HG03108 (cell line): ENCODE results near the gene C15orf40.

Experiments used
- ATAC-seq: cut with Tn5 transposase; IDR thresholded peaks from one replicate; pipeline ENCODE4 v1.9.1; 2021; ENCODE audit warnings: moderate library complexity; ENCODE audit not compliant: unreplicated experiment

C15orf40 gene

GRCh38 chr15:82995076-82995475 lies 16.4 kb downstream of the C15orf40 start:
- ATAC-seq = no peak

- no peak for ATAC-seq
Measured at GRCh38 chr15:82993144-82993543, 18.3 kb downstream of the C15orf40 start.

GRCh38 chr15:82992436-82992998 lies 18.9 kb downstream of the C15orf40 start:
- ATAC-seq = no peak

GRCh38 chr15:82986442-82986780 lies 25.0 kb downstream of the C15orf40 start:
- ATAC-seq = peak; percentile 19

GRCh38 chr15:82985688-82986441 lies 25.6 kb downstream of the C15orf40 start, which contains the start of gene RAMAC:
Gene RAMAC (plus strand): TSS chr15:82986210. CDS start chr15:82989019, 2,809 bp downstream.
- ATAC-seq = peak; percentile 94

- no peak for ATAC-seq
Measured at GRCh38 chr15:82980981-82981380, 30.5 kb downstream of the C15orf40 start.

- ATAC-seq = no peak
Measured at GRCh38 chr15:82979726-82980125, 31.7 kb downstream of the C15orf40 start.

DNA sequence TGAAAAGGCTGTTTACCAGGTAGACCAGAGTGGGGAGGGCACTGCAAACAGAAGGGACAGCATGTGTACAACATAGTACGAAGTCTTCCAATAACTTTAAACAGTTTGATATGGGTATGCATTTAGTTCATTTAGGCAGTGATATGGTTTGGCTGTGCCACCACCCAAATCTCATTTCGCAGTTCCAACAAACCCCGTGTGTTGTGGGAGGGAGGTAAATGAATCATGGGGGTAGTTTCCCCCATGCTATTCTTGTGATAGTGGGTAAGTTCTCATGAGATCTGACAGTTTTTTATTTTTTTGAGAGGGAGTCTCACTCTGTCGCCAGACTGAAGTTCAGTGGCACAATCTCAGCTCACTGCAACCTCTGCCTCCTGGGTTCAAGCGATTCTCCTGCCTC lies 33.0 kb downstream of the C15orf40 start:
- ATAC-seq = no peak

DNA sequence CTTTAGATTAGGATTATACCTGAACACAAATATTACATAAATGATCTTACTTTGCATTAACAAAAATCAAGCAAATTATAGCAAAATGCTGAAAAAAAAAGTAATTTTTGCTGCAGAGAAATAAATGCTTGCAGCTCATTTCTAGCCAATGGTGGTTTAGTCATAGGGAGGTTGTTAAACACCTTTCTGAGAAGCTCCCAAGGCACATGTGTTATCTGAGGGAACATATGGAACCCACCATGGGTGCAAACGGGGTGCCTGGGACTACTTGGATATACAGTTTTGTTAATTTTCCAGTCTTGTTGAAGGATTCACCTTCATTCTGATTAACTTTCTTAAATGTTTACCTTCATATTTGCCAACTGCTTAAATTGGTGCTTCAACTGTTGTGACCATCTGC lies 34.4 kb downstream of the C15orf40 start:
- ATAC-seq = no peak

GRCh38 chr15:82972990-82973389 lies 38.4 kb downstream of the C15orf40 start:
- ATAC-seq = no peak

DNA sequence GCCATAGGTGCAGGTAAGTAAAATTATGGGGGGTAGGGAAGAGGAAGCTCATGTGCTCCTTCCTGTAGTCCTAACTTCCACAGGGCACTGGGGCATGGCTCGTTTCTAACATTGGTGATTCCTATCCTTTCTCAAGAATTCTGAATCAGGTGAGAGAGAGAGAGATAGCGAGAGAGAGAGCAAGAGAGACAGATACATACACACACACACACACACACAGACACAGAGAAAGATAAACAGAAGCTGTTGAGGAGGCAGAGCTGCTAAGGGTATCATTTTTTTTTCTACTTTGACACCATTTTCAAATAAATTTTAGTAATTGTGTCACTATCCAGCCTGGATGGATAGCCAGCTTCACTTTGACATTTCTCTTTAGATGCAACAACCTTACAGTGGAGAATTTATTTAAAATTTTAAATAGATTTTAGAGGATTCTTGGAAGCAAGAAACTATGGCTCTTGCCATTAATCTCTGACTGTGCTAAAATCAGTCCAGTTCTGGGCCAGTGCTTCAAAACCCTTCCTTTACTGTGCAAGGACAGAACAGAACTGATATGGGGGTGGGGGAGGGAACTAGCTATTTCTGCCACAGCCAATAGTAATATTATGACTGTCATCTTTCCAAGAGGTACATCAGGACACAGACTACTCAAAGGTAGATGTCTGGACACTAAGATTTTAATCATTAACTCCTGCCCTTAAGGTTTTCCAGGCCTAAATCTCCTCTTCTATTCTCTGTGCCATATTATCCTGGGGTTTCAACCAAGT lies 40.0 kb downstream of the C15orf40 start:
- no peak for ATAC-seq

DNA sequence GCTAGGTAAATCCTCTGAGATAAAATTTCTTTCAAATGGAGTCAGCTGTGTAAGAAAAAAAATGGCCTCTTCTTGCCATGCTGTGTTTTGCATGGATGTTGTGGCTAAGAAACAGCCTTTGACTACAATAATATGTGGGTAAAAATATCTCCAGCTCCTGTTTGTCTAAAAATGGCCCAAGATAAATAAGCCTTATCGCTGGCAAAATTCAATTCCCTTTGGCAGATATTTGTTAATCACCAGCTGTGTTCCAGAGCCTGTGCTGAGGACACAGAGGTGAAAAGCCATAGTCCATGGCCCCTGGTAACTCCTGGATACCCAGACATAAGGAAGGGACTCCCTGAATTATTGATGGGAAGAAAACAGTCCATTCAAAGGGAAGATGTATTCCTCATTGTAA lies 40.7 kb downstream of the C15orf40 start:
- no peak for ATAC-seq

GRCh38 chr15:82970078-82970686 lies 41.3 kb downstream of the C15orf40 start:
- no peak for ATAC-seq

GRCh38 chr15:82969353-82969752 lies 42.1 kb downstream of the C15orf40 start:
- no peak for ATAC-seq

GRCh38 chr15:82968066-82968465 lies 43.4 kb downstream of the C15orf40 start:
- ATAC-seq = no peak

DNA sequence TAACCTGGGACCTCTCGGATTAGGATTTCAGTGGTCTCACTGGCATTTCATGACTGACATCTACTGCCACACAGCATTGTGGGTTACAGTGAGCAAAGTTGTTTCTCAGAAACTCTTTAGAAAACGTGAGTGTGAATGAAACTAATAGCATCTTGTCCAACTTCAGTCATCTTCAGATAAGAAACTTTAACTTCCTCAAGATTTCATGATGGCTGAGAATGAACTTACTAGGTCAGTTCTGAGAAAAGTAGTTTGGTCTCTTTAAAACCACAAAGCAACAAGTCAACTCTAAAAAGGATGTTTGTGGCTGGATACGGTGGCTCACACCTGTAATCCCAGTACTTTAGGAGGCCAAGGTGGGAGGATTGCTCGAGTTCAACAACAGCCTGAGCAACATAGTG lies 44.8 kb downstream of the C15orf40 start:
- peak; percentile 68 for ATAC-seq

GRCh38 chr15:82964890-82965289 lies 46.5 kb downstream of the C15orf40 start:
- ATAC-seq = no peak

- ATAC-seq = no peak
Measured at GRCh38 chr15:82963471-82964341, 47.7 kb downstream of the C15orf40 start.

DNA sequence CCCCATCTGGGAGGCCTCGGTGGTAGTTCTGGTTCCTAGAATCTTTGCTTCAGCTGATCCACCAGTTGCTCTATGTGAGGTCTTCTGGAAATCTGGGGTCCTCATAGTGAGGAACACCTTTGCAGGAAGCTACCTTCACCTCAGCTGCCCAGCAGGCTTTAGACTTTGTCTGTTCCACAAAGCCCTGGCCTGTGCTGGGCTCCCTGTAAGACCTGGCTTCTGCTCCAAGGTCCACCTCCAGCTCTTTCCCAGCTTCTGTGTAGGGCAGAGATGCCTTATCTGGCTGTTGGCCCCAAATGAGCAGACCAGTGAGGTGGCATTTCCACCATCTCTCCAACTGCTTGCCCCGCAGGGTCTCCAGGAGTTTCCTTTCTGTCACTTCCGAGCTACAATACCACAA lies 50.7 kb downstream of the C15orf40 start:
- ATAC-seq = no peak

DNA sequence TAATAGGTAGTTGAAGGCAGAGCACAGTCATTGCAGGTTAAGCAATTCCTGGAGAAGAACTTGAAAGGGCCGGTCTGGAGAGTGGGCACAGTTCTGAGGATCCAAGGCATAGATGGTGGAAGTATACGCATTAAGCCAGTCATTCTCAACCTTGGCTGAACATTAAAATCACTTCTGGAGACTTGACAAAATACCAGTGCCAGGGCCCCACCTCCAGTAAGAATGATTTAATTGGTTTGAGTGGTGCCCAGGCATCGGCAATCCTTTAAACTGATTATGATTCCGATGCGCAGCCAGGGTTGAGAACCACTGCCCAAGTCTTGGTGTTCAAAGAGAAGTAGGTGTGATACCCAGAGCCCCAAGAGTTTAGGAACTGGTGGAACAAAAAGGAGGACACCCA lies 52.0 kb downstream of the C15orf40 start:
- ATAC-seq = no peak

- no peak for ATAC-seq
Measured at GRCh38 chr15:82958638-82959037, 52.8 kb downstream of the C15orf40 start.
